ENCODE results near the gene OASL.

DNA sequence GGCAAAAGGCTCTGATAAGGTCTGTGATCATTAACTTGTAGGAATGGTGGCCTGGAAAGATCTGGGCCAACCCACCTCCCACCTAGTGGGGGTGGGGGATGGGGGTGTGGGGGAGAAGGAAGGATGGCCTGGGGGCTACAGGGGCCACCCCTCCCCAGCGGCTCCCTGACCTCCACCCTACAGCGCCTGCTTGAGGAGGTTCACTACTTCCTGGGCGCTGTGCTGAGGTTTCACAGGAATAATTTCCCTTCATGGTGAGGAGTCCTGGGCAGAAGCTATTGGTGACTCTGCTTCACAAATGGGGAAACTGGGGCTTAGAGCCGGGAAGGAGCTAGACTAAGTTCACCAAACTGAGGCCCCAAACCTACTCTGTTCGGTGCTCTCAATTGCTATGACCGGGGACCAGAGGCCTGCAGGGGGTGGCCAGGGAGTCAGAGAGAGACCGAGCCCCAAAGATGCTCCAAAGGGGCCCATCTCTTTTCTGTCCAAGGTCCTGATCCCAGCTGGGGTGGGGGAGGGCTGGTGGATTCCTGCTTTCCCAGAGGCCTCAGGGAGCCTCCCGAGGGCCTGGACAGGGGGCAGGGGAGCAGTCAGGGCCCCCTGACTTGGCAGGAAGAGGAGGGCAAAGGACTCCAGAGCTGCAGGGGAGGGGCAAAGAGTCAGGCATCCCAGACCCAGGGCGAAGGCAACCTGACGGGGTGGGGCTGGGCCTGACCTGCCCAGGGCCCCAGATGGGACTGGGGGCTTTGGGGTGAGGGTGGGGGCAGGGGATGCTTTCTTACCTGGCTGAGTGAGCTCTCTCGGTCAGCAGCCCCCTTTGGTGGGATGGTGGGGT is 59.0 kb downstream of the OASL start:
- TF ChIP-seq, protein P1, sequence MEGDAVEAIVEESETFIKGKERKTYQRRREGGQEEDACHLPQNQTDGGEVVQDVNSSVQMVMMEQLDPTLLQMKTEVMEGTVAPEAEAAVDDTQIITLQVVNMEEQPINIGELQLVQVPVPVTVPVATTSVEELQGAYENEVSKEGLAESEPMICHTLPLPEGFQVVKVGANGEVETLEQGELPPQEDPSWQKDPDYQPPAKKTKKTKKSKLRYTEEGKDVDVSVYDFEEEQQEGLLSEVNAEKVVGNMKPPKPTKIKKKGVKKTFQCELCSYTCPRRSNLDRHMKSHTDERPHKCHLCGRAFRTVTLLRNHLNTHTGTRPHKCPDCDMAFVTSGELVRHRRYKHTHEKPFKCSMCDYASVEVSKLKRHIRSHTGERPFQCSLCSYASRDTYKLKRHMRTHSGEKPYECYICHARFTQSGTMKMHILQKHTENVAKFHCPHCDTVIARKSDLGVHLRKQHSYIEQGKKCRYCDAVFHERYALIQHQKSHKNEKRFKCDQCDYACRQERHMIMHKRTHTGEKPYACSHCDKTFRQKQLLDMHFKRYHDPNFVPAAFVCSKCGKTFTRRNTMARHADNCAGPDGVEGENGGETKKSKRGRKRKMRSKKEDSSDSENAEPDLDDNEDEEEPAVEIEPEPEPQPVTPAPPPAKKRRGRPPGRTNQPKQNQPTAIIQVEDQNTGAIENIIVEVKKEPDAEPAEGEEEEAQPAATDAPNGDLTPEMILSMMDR (conservative IDR thresholded peaks at IDR 0.05; ENCODE audit: low read length) = no peak
- TF ChIP-seq EZH2phosphoT487 (IDR thresholded peaks at IDR 0.05; ENCODE audit: borderline replicate concordance) = no peak
